Esophagus squamous epithelium (tissue), 4 donors: ENCODE results near the gene SLC35A1.

ENCODE experiments used
- POLR2A ChIP-seq, 4 donors: fragments of 450-650 bp; IDR thresholded peaks; one replicate each; pipeline ENCODE4 v1.6.1; 2017; ENCODE audit warnings: antibody characterized with exemption in 4 of 4, mild to moderate bottlenecking in 4 of 4, moderate library complexity in 3 of 4
- TF ChIP-seq, protein P1 (sequence below), 6 experiments: fragments of 450-650 bp in 4 of 6; fragments of 200-600 bp in 2 of 6; sonication (generic) in 2 of 6; IDR thresholded peaks; one replicate each; pipeline ENCODE4 v1.5.1; 2016 to 2019; ENCODE audit warnings: antibody characterized with exemption in 6 of 6, mild to moderate bottlenecking in 4 of 6, moderate library complexity in 4 of 6

DNA sequence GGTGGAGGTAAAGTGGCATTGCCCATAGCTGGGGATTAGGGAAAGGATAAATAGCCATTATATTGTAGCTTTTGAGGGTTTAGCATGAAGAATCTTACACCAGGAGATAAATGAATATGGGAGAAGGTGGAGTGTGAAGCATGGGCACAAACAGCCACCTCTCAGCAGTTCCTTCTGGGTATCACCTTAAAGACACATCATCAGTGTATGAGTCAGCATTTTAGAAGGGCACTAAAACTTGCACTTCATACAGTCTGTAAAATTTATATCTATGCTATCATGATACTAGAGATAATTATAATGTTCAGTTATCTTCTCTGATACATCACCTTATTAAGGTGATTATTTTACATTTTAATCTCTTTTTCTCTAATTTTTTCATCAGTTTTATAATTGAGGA, 25.3 kb downstream of the SLC35A1 start:
- TF ChIP-seq, protein P1, sequence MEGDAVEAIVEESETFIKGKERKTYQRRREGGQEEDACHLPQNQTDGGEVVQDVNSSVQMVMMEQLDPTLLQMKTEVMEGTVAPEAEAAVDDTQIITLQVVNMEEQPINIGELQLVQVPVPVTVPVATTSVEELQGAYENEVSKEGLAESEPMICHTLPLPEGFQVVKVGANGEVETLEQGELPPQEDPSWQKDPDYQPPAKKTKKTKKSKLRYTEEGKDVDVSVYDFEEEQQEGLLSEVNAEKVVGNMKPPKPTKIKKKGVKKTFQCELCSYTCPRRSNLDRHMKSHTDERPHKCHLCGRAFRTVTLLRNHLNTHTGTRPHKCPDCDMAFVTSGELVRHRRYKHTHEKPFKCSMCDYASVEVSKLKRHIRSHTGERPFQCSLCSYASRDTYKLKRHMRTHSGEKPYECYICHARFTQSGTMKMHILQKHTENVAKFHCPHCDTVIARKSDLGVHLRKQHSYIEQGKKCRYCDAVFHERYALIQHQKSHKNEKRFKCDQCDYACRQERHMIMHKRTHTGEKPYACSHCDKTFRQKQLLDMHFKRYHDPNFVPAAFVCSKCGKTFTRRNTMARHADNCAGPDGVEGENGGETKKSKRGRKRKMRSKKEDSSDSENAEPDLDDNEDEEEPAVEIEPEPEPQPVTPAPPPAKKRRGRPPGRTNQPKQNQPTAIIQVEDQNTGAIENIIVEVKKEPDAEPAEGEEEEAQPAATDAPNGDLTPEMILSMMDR (IDR thresholded peaks at IDR 0.05) = no peak
- no peak for TF ChIP-seq POLR2A (IDR thresholded peaks at IDR 0.05)
